OCI-M2 (cell line): ENCODE data around the gene BMP8B.

Experiments
- DNase-seq: peaks from one replicate; lab custom pipeline; 2025; ENCODE audit not compliant: unreplicated experiment; lab: John Stamatoyannopoulos, UW

The BMP8B gene

GRCh38 chr1:39727932-39728317, 60.7 kb downstream of the BMP8B start:
- no peak for DNase-seq

GRCh38 chr1:39727221-39727931, 61.3 kb downstream of the BMP8B start:
- no peak for DNase-seq

GRCh38 chr1:39726600-39726999, 62.1 kb downstream of the BMP8B start:
- no peak for DNase-seq

DNA sequence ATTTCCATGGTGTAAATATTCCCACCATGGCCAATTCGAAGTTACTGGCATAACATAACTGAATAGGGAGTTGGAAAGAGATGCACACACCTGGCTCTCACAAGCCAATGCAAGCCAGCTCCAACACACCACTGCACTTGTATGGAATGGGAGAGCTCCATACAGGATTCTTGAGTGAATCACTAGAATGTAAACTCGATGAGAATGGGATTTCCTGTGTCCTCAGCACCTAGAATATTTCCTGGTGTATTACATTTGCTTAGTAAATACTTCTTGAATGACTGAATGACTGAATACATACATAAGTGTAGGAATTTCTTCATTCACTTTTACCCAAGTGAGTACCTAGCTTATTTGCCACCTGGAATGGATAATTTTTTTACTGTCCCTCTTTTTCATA, 66.2 kb downstream of the BMP8B start:
- DNase-seq = no peak

DNA sequence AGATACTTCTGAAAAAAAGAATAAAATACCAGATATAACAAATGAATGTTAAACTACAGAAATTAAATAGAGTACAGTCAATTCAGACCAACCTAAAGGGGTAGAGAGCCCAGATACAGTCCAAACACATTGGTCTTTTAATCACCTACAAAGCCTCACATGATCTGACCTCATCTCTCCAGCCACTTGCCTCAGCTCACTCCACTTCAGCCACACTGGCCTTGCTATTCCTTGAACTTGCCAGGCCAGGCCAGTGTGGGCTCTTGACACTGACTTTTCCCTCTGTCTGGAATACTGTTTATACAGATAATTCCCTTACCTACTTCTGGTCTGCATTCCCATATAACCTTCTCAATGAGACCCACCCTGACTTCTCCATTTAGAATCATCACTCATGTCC, 67.0 kb downstream of the BMP8B start:
- DNase-seq = no peak

DNA sequence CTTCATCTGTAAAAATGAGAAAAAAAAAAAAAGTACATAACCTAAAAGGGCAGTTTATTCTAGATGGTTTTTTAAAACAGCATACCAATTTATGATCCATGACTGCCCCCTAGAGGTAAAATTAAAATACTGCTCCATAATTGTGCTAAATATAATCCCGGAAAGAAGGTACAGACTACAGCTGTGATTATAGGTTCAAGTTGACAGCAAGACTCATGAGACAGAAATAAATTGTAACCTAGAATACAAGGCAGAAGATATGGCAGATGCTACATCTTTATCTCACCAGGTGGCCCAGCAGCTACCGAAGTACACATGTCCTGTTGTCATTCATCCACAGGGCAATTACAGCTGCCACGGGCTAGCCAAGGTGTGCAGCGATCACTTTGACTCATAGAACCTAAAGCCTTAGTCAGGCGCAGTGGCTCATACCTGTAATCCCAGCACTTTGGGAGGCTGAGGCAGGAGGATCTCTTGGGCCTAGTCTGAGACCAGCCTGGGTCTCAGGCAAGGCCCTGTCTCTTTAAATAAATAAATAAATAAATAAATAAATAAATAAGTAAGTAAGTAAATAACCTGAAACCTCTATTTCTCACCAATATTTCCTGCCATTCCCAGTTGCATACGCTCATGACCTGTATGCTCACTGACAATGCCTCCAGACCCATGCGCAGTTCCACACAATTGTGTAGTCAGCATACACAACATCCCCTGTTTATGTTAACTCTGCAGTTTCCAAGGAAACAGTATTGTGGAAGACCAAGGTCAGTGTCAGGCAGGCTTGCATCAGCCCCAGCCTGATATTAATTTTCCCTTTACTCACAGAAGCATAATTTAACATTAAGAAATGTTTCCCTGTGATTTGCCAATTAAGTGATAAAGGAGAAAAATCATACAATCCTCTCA, 68.3 kb downstream of the BMP8B start:
- no peak for DNase-seq

DNA sequence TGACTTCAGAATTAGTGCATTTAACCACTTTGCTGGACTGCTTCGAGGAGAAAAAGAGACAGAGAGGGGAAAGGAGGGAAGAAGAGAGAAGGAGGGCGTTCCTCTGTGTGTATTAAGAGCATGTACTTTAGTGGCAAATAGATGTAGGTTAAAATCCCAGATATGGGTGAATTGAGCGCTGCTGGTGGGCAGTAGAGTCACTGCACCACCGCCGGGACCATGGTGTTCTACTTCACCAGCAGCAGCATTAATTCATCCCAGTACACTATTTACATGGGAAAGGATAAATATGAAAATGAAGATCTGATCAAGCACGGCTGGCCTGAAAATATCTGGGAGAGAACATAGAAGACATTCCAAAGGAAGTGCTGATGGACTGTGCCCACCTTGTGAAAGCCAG, 70.9 kb downstream of the BMP8B start:
- no peak for DNase-seq

DNA sequence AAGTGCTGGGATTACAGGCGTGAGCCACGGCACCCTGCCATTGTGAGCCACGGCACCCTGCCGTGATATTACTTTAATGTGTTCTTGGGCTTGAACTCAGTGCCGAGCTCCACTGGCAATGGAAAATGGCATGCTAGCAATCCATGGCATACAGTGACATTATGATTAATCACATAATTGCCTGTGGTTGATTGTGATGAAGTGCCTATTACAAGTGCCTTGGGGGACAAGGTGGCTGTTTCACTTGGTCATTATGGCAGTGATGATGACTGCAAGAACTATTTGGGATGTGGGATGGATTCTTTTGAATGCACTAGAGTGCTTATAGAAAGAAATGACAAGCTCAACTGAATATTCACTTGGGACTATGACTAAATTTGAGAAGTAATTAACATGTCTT, 75.1 kb downstream of the BMP8B start:
- DNase-seq = no peak

DNA sequence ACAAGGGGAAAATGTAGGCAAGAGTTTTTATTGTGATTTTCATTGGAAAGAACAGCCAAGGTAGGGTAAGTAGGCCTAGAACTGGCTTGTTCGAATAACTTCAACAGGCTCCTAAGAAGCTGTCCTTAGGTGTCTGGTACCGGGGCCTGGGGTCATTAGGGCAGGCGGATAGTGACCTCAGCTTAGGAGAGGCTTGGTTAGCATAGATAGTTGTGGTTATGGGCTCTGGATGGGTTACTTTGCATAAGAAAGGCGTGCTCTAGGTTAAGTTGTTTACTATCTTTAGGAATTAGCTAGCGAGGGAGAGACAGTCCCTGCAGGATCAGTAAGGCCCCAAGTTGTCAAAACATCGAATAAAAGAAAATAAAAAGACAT, 76.7 kb downstream of the BMP8B start:
- DNase-seq = no peak

DNA sequence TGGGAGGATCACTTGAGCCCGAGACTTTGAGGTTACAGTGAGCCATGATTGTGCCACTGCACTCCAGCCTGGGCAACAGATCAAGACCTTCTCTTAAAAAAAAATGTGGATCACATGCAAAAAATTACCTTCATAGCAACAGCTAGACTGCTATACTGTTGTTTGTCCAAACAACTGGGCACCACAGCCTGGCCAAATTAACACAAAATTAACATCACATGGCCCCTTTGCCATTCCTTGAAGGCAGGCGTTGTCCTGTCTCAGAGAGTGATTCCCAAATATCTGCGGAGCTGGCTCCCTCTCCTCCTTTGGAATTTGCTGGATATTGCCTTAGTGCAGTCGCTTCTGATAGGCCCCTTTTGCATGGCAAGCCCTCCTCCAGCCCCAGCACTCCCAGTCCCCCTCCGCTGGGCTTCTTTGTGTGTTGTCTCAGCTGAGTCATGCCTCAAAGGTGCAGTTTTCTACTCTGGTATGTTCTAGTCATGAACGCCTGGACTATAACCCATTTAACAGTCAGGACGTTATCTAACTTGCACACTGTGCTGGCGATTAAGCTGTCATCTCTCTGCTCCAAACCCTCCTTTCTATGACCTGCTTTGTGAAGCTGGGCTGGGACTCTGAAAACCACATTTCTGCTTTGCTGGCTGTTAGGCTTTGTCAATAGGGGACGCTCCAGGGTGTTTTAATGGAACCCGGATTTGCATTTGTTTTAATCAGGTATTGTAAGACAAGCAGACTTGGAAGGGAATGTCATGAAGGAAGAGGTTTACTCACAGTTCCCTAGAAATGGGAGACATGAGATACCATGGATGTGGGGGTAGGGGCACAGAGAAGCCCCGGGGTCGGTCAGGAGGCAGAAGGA, 77.3 kb downstream of the BMP8B start:
- DNase-seq = peak; percentile 25

GRCh38 chr1:39707506-39707905, 81.2 kb downstream of the BMP8B start:
- no peak for DNase-seq
